Measurements from ENCODE around the gene PCDHB8.
A peak's percentile ranks its signal among the peaks of the same experiment; 100 is the strongest.
"Not testable (repeated sequence)": the region's sequence is repeated elsewhere in the genome, so short reads cannot be mapped to it uniquely, and the experiment has no call there.

The PCDHB8 gene

DNA sequence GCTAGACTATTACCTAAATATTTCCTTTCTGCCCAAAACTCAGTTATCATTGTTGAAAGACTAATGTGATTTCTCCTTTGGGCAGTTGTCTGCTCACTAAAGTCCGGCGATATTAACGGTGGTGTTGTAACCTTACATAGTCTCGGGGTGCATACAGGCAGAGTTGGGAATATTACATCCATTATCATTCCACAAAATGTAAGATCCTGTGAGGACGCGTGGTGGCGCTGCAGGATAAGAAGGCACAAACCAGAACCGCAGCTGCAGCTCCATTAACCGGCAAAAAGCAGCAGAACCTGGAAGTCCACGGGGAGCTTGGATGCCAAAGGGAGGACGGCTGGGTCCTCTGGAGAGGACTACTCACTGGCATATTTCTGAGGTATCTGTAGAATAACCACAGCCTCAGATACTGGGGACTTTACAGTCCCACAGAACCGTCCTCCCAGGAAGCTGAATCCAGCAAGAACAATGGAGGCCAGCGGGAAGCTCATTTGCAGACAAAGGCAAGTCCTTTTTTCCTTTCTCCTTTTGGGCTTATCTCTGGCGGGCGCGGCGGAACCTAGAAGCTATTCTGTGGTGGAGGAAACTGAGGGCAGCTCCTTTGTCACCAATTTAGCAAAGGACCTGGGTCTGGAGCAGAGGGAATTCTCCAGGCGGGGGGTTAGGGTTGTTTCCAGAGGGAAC lies 36.2 kb downstream of the PCDHB8 start, which contains the start of gene PCDHB13:
Gene PCDHB13, plus strand, starts transcription at position 264 of the 684 bp plus-strand sequence. Its CDS starts 205 bp downstream, at position 469.
- TF ChIP-seq, protein P1, sequence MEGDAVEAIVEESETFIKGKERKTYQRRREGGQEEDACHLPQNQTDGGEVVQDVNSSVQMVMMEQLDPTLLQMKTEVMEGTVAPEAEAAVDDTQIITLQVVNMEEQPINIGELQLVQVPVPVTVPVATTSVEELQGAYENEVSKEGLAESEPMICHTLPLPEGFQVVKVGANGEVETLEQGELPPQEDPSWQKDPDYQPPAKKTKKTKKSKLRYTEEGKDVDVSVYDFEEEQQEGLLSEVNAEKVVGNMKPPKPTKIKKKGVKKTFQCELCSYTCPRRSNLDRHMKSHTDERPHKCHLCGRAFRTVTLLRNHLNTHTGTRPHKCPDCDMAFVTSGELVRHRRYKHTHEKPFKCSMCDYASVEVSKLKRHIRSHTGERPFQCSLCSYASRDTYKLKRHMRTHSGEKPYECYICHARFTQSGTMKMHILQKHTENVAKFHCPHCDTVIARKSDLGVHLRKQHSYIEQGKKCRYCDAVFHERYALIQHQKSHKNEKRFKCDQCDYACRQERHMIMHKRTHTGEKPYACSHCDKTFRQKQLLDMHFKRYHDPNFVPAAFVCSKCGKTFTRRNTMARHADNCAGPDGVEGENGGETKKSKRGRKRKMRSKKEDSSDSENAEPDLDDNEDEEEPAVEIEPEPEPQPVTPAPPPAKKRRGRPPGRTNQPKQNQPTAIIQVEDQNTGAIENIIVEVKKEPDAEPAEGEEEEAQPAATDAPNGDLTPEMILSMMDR (IDR thresholded peaks at IDR 0.05) = peak; percentile 9
- peak; percentile 36 for DNase-seq
- Mint-ChIP-seq H3K4me3 (peak within 1 kb of the TSS; percentile 52), H3K36me3 (ENCODE audit: low read depth) (peaks cover 73% of the 10 kb centered on the region), H3K9me3 (peaks cover 87% of the 10 kb centered on the region)
- not testable (repeated sequence) for H3K4me1 Mint-ChIP-seq; H3K27me3 Mint-ChIP-seq (ENCODE audit: low read depth, poor library complexity); H3K27ac Mint-ChIP-seq

DNA sequence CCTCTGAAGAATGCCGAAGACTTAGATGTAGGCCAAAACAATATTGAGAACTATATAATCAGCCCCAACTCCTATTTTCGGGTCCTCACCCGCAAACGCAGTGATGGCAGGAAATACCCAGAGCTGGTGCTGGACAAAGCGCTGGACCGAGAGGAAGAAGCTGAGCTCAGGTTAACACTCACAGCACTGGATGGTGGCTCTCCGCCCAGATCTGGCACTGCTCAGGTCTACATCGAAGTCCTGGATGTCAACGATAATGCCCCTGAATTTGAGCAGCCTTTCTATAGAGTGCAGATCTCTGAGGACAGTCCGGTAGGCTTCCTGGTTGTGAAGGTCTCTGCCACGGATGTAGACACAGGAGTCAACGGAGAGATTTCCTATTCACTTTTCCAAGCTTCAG lies 37.0 kb downstream of the PCDHB8 start:
- not testable (repeated sequence) for H3K4me1 Mint-ChIP-seq; H3K27me3 Mint-ChIP-seq (ENCODE audit: low read depth, poor library complexity); H3K4me3 Mint-ChIP-seq; H3K27ac Mint-ChIP-seq; DNase-seq
- H3K9me3 Mint-ChIP-seq = peaks cover 84% of the 10 kb centered on the region
- H3K36me3 Mint-ChIP-seq (ENCODE audit: low read depth) = peaks cover 72% of the 10 kb centered on the region

DNA sequence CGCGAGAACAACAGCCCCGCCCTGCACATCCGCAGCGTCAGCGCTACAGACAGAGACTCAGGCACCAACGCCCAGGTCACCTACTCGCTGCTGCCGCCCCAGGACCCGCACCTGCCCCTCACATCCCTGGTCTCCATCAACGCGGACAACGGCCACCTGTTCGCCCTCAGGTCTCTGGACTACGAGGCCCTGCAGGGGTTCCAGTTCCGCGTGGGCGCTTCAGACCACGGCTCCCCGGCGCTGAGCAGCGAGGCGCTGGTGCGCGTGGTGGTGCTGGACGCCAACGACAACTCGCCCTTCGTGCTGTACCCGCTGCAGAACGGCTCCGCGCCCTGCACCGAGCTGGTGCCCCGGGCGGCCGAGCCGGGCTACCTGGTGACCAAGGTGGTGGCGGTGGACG lies 37.9 kb downstream of the PCDHB8 start:
- H3K27ac Mint-ChIP-seq; H3K4me1 Mint-ChIP-seq; H3K4me3 Mint-ChIP-seq; H3K27me3 Mint-ChIP-seq (ENCODE audit: low read depth, poor library complexity); DNase-seq: not testable (repeated sequence)
- Mint-ChIP-seq H3K36me3 (ENCODE audit: low read depth) (peaks cover 73% of the 10 kb centered on the region), H3K9me3 (peaks cover 86% of the 10 kb centered on the region)

DNA sequence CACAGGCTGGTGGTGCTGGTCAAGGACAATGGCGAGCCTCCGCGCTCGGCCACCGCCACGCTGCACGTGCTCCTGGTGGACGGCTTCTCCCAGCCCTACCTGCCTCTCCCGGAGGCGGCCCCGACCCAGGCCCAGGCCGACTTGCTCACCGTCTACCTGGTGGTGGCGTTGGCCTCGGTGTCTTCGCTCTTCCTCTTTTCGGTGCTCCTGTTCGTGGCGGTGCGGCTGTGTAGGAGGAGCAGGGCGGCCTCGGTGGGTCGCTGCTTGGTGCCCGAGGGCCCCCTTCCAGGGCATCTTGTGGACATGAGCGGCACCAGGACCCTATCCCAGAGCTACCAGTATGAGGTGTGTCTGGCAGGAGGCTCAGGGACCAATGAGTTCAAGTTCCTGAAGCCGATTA lies 38.4 kb downstream of the PCDHB8 start:
- not testable (repeated sequence) for DNase-seq; H3K27ac Mint-ChIP-seq; H3K4me3 Mint-ChIP-seq; H3K27me3 Mint-ChIP-seq (ENCODE audit: low read depth, poor library complexity); H3K4me1 Mint-ChIP-seq
- H3K36me3 Mint-ChIP-seq (ENCODE audit: low read depth) = peaks cover 70% of the 10 kb centered on the region
- H3K9me3 Mint-ChIP-seq = peaks cover 83% of the 10 kb centered on the region

DNA sequence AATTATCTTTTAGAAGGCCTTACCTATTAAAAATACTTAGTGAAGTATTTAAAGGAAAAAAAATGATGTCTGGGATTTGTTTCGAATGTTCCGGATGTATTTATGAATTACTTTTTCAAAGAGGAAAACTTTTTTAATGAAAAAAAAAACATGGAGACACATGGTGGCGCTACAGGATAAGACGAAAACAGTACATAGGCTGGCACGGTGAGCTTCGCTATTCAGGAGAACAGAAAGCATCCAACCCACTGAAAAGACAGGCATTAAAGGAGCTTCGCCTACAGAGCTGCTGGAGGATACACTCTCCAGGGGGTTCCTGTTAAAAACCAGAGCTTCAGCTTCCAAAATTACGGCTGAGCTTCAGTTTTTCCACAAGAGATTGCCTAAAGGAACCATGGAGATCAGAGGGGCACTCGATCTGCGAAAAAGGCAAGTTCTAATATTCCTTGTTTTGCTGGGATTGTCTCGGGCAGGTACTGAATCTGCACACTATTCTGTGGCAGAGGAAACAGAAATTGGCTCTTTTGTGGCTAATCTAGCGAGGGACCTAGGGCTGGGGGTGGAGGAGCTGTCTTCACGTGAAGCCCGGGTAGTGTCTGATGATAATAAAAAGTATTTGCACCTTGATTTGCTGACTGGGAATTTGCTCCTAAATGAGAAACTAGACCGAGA lies 45.7 kb downstream of the PCDHB8 start, which contains the start of gene PCDHB14:
Gene PCDHB14, plus strand, starts transcription at position 232 of the 672 bp plus-strand sequence. Its CDS starts 163 bp downstream, at position 395.
- H3K4me1 Mint-ChIP-seq = peaks cover 4% of the 10 kb centered on the region
- peaks cover 73% of the 10 kb centered on the region for H3K9me3 Mint-ChIP-seq
- H3K36me3 Mint-ChIP-seq (ENCODE audit: low read depth) = peaks cover 63% of the 10 kb centered on the region
- TF ChIP-seq, protein P1 (IDR thresholded peaks at IDR 0.05) = peak; percentile 36
- H3K27ac Mint-ChIP-seq = no peak within 1 kb of the TSS
- H3K27me3 Mint-ChIP-seq (ENCODE audit: low read depth, poor library complexity) = peaks cover 3% of the 10 kb centered on the region
- peak within 1 kb of the TSS; percentile 75 for H3K4me3 Mint-ChIP-seq
- DNase-seq = no peak

DNA sequence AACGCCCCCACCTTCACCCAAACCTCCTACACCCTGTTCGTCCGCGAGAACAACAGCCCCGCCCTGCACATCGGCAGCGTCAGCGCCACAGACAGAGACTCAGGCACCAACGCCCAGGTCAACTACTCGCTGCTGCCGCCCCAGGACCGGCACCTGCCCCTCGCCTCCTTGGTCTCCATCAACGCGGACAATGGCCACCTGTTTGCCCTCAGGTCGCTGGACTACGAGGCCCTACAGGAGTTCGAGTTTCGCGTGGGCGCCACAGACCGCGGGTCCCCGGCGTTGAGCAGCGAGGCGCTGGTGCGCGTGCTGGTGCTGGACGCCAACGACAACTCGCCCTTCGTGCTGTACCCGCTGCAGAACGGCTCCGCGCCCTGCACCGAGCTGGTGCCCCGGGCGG lies 47.3 kb downstream of the PCDHB8 start:
- not testable (repeated sequence) for DNase-seq; H3K4me1 Mint-ChIP-seq; H3K27me3 Mint-ChIP-seq (ENCODE audit: low read depth, poor library complexity); H3K4me3 Mint-ChIP-seq
- peak overlapping the region; percentile 64 for H3K27ac Mint-ChIP-seq
- H3K36me3 Mint-ChIP-seq (ENCODE audit: low read depth) = peaks cover 48% of the 10 kb centered on the region
- peaks cover 65% of the 10 kb centered on the region for H3K9me3 Mint-ChIP-seq

DNA sequence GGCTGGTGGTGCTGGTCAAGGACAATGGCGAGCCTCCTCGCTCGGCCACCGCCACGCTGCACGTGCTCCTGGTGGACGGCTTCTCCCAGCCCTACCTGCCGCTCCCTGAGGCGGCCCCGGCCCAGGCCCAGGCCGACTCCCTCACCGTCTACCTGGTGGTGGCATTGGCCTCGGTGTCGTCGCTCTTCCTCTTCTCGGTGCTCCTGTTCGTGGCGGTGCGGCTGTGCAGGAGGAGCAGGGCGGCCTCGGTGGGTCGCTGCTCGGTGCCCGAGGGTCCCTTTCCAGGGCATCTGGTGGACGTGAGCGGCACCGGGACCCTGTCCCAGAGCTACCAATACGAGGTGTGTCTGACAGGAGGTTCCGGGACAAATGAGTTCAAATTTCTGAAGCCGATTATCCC lies 47.8 kb downstream of the PCDHB8 start:
- Mint-ChIP-seq H3K9me3 (peaks cover 65% of the 10 kb centered on the region), H3K36me3 (ENCODE audit: low read depth) (peaks cover 44% of the 10 kb centered on the region)
- not testable (repeated sequence) for H3K4me3 Mint-ChIP-seq; H3K4me1 Mint-ChIP-seq; DNase-seq; H3K27me3 Mint-ChIP-seq (ENCODE audit: low read depth, poor library complexity); H3K27ac Mint-ChIP-seq

All from nephron progenitor cell (in vitro differentiated cells).